IPS-20b (cell line): ENCODE measurements around the gene SYNM.
"Not testable (repeated sequence)": the region's sequence is repeated elsewhere in the genome, so short reads cannot be mapped to it uniquely, and the experiment has no call there.

Experiments used
- H3K27ac ChIP-seq: one replicate; pipeline ENCODE4 v1.5.1; 2013; ENCODE audit warnings: low read length
- H3K27me3 ChIP-seq: 2 replicates; pipeline ENCODE4 v1.6.1; 2013; ENCODE audit warnings: mild to moderate bottlenecking, low read length, inconsistent platforms; ENCODE audit not compliant: insufficient read depth
- H3K36me3 ChIP-seq: 2 replicates; pipeline ENCODE4 v1.6.1; 2013; ENCODE audit warnings: low read depth, mild to moderate bottlenecking, inconsistent platforms, low read length, moderate library complexity; ENCODE audit not compliant: insufficient read depth
- H3K4me1 ChIP-seq: 2 replicates; pipeline ENCODE4 v1.6.1; 2013; ENCODE audit warnings: mild to moderate bottlenecking, control low read depth, inconsistent platforms, low read length, moderate library complexity; ENCODE audit not compliant: insufficient read depth
- H3K4me3 ChIP-seq: 2 replicates; pipeline ENCODE4 v1.5.1; 2013; ENCODE audit warnings: mild to moderate bottlenecking, low read length, inconsistent platforms
- H3K9ac ChIP-seq: 2 replicates; pipeline ENCODE4 v1.6.1; 2013; ENCODE audit warnings: low read depth, mild to moderate bottlenecking, inconsistent platforms, low read length, moderate library complexity
- H3K9me3 ChIP-seq: 2 replicates; pipeline ENCODE4 v1.6.1; 2013; ENCODE audit warnings: mild to moderate bottlenecking, low read depth, low read length, inconsistent platforms; ENCODE audit not compliant: insufficient read depth

Gene SYNM

GRCh38 chr15:99104788-99105513 lies at the start of gene SYNM:
TSS of gene SYNM (plus strand) at chr15:99105080. CDS start at chr15:99105200, 120 bp downstream.
- Histone ChIP-seq H3K9me3 (no peaks in the 10 kb centered on the region), H3K27ac (no peak within 1 kb of the TSS), H3K4me3 (peak within 1 kb of the TSS; percentile 57; the same call in 1 of the 2 replicates), H3K4me1 (no peaks in the 10 kb centered on the region), H3K36me3 (no peaks in the 10 kb centered on the region), H3K27me3 (peaks cover 85% of the 10 kb centered on the region), H3K9ac (no peak within 1 kb of the TSS)

- Histone ChIP-seq H3K9ac (no peak overlapping the region), H3K4me1 (no peaks in the 10 kb centered on the region), H3K36me3 (no peaks in the 10 kb centered on the region), H3K27ac (no peak overlapping the region), H3K4me3 (no peak overlapping the region), H3K9me3 (no peaks in the 10 kb centered on the region), H3K27me3 (peaks cover 20% of the 10 kb centered on the region)
Measured at GRCh38 chr15:99055555-99056134, 49.2 kb upstream of the SYNM start.

GRCh38 chr15:99057020-99057419 lies 47.9 kb upstream of the SYNM start:
- no peaks in the 10 kb centered on the region for H3K4me1 ChIP-seq
- H3K4me3 ChIP-seq = no peak overlapping the region
- no peaks in the 10 kb centered on the region for H3K9me3 ChIP-seq
- H3K9ac ChIP-seq = no peak overlapping the region
- peaks cover 20% of the 10 kb centered on the region for H3K27me3 ChIP-seq
- H3K27ac ChIP-seq = no peak overlapping the region
- H3K36me3 ChIP-seq = no peaks in the 10 kb centered on the region

GRCh38 chr15:99057697-99058420 lies 47.0 kb upstream of the SYNM start:
- no peaks in the 10 kb centered on the region for H3K9me3 ChIP-seq
- H3K9ac ChIP-seq = no peak overlapping the region; the same call in 1 of the 2 replicates
- peaks cover 20% of the 10 kb centered on the region for H3K27me3 ChIP-seq
- H3K4me1 ChIP-seq = no peaks in the 10 kb centered on the region
- peak overlapping the region; percentile 65; the same call in 1 of the 2 replicates for H3K4me3 ChIP-seq
- H3K27ac ChIP-seq = no peak overlapping the region
- no peaks in the 10 kb centered on the region for H3K36me3 ChIP-seq

- Histone ChIP-seq H3K36me3 (no peaks in the 10 kb centered on the region), H3K9ac (peak overlapping the region; percentile 45; the same call in 1 of the 2 replicates), H3K27me3 (peaks cover 20% of the 10 kb centered on the region), H3K9me3 (no peaks in the 10 kb centered on the region), H3K4me3 (peak overlapping the region; percentile 65), H3K4me1 (no peaks in the 10 kb centered on the region), H3K27ac (no peak overlapping the region)
Measured at GRCh38 chr15:99058421-99058870, 46.4 kb upstream of the SYNM start.

GRCh38 chr15:99059010-99059981 lies 45.6 kb upstream of the SYNM start:
- Histone ChIP-seq H3K36me3 (no peaks in the 10 kb centered on the region), H3K9ac (peak overlapping the region; percentile 92; the same call in 1 of the 2 replicates), H3K27ac (peak overlapping the region; percentile 46), H3K27me3 (peaks cover 20% of the 10 kb centered on the region), H3K9me3 (no peaks in the 10 kb centered on the region), H3K4me1 (no peaks in the 10 kb centered on the region), H3K4me3 (peak overlapping the region; percentile 78)

- peaks cover 20% of the 10 kb centered on the region for H3K27me3 ChIP-seq
- not testable (repeated sequence) for H3K36me3 ChIP-seq, H3K9me3 ChIP-seq, H3K4me3 ChIP-seq, H3K9ac ChIP-seq, H3K4me1 ChIP-seq, H3K27ac ChIP-seq
Measured at GRCh38 chr15:99060186-99060585, 44.7 kb upstream of the SYNM start.

- no peaks in the 10 kb centered on the region for H3K9me3 ChIP-seq
- H3K27me3 ChIP-seq = peaks cover 20% of the 10 kb centered on the region
- H3K27ac ChIP-seq = no peak overlapping the region
- H3K9ac ChIP-seq = no peak overlapping the region
- H3K4me3 ChIP-seq = no peak overlapping the region
- H3K36me3 ChIP-seq = no peaks in the 10 kb centered on the region
- no peaks in the 10 kb centered on the region for H3K4me1 ChIP-seq
Measured at GRCh38 chr15:99062226-99062625, 42.7 kb upstream of the SYNM start.

- H3K36me3 ChIP-seq = no peaks in the 10 kb centered on the region
- no peak overlapping the region for H3K9ac ChIP-seq
- no peak overlapping the region for H3K27ac ChIP-seq
- H3K4me3 ChIP-seq = no peak overlapping the region
- H3K9me3 ChIP-seq = no peaks in the 10 kb centered on the region
- H3K4me1 ChIP-seq = 0 out of 2 replicates have a peak, but pooled peaks cover 2% of the 10 kb centered on the region
- no peaks in the 10 kb centered on the region for H3K27me3 ChIP-seq
Measured at GRCh38 chr15:99068186-99068585, 36.7 kb upstream of the SYNM start.

- no peaks in the 10 kb centered on the region for H3K27me3 ChIP-seq
- no peak overlapping the region for H3K27ac ChIP-seq
- no peaks in the 10 kb centered on the region for H3K9me3 ChIP-seq
- no peaks in the 10 kb centered on the region for H3K36me3 ChIP-seq
- no peak overlapping the region for H3K9ac ChIP-seq
- H3K4me1 ChIP-seq = 0 out of 2 replicates have a peak, but pooled peaks cover 5% of the 10 kb centered on the region
- no peak overlapping the region for H3K4me3 ChIP-seq
Measured at GRCh38 chr15:99070208-99070607, 34.7 kb upstream of the SYNM start.
